CD8-positive, alpha-beta memory T cell (primary cell): ENCODE results near the gene GSTM2. TPM values are rescaled to one million over a fixed set of nuclear protein-coding genes. Genes with fewer than 3 reads are reported as not detected.

Experiments used
- CTCF ChIA-PET: fragments of 350-600 bp; sonication (Branson Sonifier 250); formaldehyde crosslinking; loops from one replicate; lab custom pipeline; 2021; ENCODE audit warnings: antibody characterized with exemption; lab: Charles Lee
- POLR2A ChIA-PET: fragments of 350-600 bp; sonication (Branson Sonifier 250); formaldehyde crosslinking; loops from one replicate; lab custom pipeline; 2021; ENCODE audit warnings: antibody characterized with exemption; lab: Charles Lee
- DNase-seq, 5 donors: peaks; one replicate each; pipeline versions ENCODE4 v3.0.0 to v3.0.0-alpha.2; 2020 to 2022; ENCODE audit warnings: mixed read lengths in 1 of 5
- H3K27ac ChIP-seq: one replicate; pipeline ENCODE4 v1.7.0; 2013; ENCODE audit warnings: low read depth, mild to moderate bottlenecking, low read length, moderate library complexity
- H3K27me3 ChIP-seq: 2 replicates; pipeline ENCODE4 v1.7.0; 2013; ENCODE audit warnings: low read length, mild to moderate bottlenecking; ENCODE audit not compliant: insufficient read depth, poor library complexity, severe bottlenecking
- H3K36me3 ChIP-seq: 2 replicates; pipeline ENCODE4 v1.7.0; 2013; ENCODE audit warnings: mild to moderate bottlenecking, low read length, moderate library complexity; ENCODE audit not compliant: insufficient read depth
- H3K4me1 ChIP-seq: 2 replicates; pipeline ENCODE4 v1.7.0; 2013; ENCODE audit warnings: mild to moderate bottlenecking, low read length, moderate library complexity; ENCODE audit not compliant: insufficient read depth
- H3K4me3 ChIP-seq: 2 replicates; pipeline ENCODE4 v1.7.0; 2013; ENCODE audit warnings: mild to moderate bottlenecking, low read length
- H3K9me3 ChIP-seq: 2 replicates; pipeline ENCODE4 v1.7.0; 2013; ENCODE audit warnings: mild to moderate bottlenecking, low read length
- H3K27ac Mint-ChIP-seq, 8 donors: one replicate each; pipeline ENCODE4 v1.8.0; 2020 to 2021; ENCODE audit warnings: mixed read lengths in 8 of 8, mild to moderate bottlenecking in 6 of 8, inconsistent platforms in 3 of 8, moderate library complexity in 3 of 8
- H3K27me3 Mint-ChIP-seq, 2 donors: one replicate each; pipeline ENCODE4 v1.8.0; 2020 to 2021; ENCODE audit warnings: mixed read lengths in 2 of 2, mild to moderate bottlenecking in 1 of 2, moderate library complexity in 1 of 2
- H3K36me3 Mint-ChIP-seq, 3 donors: one replicate each; pipeline ENCODE4 v1.8.0; 2020 to 2021; ENCODE audit warnings: mixed read lengths in 3 of 3, inconsistent platforms in 1 of 3, mild to moderate bottlenecking in 1 of 3
- H3K4me1 Mint-ChIP-seq, 3 donors: one replicate each; pipeline ENCODE4 v1.8.0; 2020 to 2021; ENCODE audit warnings: mixed read lengths in 3 of 3, inconsistent platforms in 1 of 3, mild to moderate bottlenecking in 1 of 3
- H3K4me3 Mint-ChIP-seq, 7 donors: one replicate each; pipeline ENCODE4 v1.8.0; 2020 to 2021; ENCODE audit warnings: mixed read lengths in 7 of 7, mild to moderate bottlenecking in 6 of 7, moderate library complexity in 4 of 7, inconsistent platforms in 2 of 7
- H3K9me3 Mint-ChIP-seq, 5 donors: one replicate each; pipeline ENCODE4 v1.8.0; 2020 to 2022; ENCODE audit warnings: mixed read lengths in 5 of 5, mild to moderate bottlenecking in 3 of 5, moderate library complexity in 2 of 5, inconsistent platforms in 1 of 5
- polyA plus RNA-seq: library from polyadenylated mRNA; unstranded; fragments of 300-500 nt; fragmentation: Illumina TruSeq; gene quantifications from one replicate; pipeline ENCODE4 v1.2.3, GENCODE V29; 2021
- total RNA-seq, 2 experiments: library from RNA; stranded (reverse); gene quantifications; one replicate each; pipeline ENCODE4 v1.2.3, GENCODE V29; 2021

The GSTM2 gene
- total and polyA plus RNA-seq, 3 experiments from 2014 or later = 2.6 to 3.1 (median 2.7) TPM

DNA sequence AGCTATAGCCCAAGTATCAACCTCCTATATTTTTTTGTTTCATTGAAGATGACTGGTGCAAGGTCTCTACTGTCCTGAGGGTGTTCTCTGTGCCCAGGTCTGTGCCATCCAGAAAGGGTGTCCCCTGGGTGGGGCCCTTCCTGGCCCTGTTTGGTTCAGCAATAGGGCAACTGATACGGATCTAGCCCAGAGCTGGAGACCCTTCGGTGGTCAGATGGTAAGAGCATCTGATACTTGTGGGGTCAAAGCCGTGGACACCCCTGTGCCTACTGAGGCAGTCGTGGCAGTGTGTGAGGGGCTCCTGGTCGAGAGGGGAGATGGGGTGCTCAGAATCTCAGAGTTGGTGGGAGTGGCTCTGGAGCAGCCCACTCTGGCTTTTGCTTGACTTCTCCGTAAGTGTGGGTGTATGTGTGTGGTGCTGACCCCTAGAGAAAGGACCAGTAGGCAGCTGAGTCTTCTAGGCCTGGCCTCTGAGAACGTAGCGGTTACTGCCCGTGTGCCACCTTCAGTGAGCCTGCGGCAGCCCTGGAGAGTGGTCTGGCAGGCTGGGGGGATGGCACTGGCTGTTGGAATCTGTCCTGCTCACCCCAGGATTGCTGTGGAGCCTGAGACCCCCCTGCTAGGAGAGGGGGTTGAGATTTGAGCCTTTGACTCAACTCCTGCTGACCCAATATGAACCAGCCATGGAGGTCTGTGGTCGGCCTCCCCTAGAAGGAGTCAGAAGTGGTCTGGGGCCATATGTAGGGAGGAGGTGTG lies 45.5 kb upstream of the GSTM2 start:
- H3K36me3 Mint-ChIP-seq = peaks cover 0 to 30% (median 0%) of the 10 kb centered on the region in 3 donors
- H3K4me1 ChIP-seq = peaks cover 50% of the 10 kb centered on the region
- peaks cover 50 to 66% (median 51%) of the 10 kb centered on the region in 3 donors for H3K4me1 Mint-ChIP-seq
- H3K27ac ChIP-seq = peak overlapping the region; percentile 91
- no peaks in the 10 kb centered on the region for H3K27me3 Mint-ChIP-seq
- peak overlapping the region; percentile 91 to 100 (median 97) for H3K4me3 Mint-ChIP-seq
- peak overlapping the region; percentile 88 to 99 (median 98) for H3K27ac Mint-ChIP-seq
- H3K4me3 ChIP-seq = peak overlapping the region; percentile 94
- H3K36me3 ChIP-seq = no peaks in the 10 kb centered on the region
- H3K27me3 ChIP-seq = no peaks in the 10 kb centered on the region
- H3K9me3 ChIP-seq = no peaks in the 10 kb centered on the region
- no peaks in the 10 kb centered on the region for H3K9me3 Mint-ChIP-seq
- ChIA-PET CTCF (interaction anchor here (1.2 to 8.9 kb wide), 4 partner anchors 8 to 130 kb away, joined by 3 to 52 read pairs (median 12); no protein-coding TSS in a partner anchor), POLR2A (interaction anchor here (1.6 kb wide), 1 partner anchor 73 kb away, joined by 4 read pairs; the partner anchor contains the start of gene GNAI3)
- DNase-seq = no peak

DNA sequence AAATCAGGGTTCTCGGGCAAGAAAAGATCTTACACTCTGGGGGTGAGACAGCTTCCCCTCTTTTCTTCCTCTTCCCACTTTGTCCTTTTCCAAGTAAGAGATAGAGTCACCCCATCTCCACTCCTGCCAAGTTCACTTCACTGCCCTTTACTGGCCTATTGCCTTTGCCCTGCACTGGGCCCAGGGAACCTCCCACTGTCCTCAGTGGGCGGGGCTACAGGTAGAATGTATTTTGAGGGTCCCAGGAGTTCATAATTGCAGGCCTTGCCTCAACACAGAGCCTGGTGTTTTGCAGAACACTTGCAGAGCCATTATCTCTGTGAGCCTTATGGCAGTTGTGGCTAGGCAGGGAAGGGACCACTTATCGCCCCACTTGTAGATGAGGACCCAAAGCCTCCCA lies 45.0 kb upstream of the GSTM2 start:
- POLR2A ChIA-PET = interaction anchor here (1.6 kb wide), 1 partner anchor 74 kb away, joined by 4 read pairs; the partner anchor contains the start of gene GNAI3
- H3K27me3 Mint-ChIP-seq = no peaks in the 10 kb centered on the region
- Histone ChIP-seq H3K27ac (no peak overlapping the region), H3K36me3 (peaks cover 3% of the 10 kb centered on the region), H3K27me3 (no peaks in the 10 kb centered on the region), H3K9me3 (no peaks in the 10 kb centered on the region), H3K4me1 (peaks cover 50% of the 10 kb centered on the region), H3K4me3 (peak overlapping the region; percentile 36)
- no peaks in the 10 kb centered on the region for H3K9me3 Mint-ChIP-seq
- H3K4me1 Mint-ChIP-seq = peaks cover 46 to 62% (median 48%) of the 10 kb centered on the region in 3 donors
- peak overlapping the region; percentile 70 to 99 (median 96) for H3K4me3 Mint-ChIP-seq
- H3K36me3 Mint-ChIP-seq = peaks cover 0 to 36% (median 0%) of the 10 kb centered on the region in 3 donors
- no peak for DNase-seq
- CTCF ChIA-PET = interaction anchor here (8.9 kb wide), 1 partner anchor 17 kb away, joined by 52 read pairs; no protein-coding TSS in a partner anchor
- H3K27ac Mint-ChIP-seq = peak overlapping the region; percentile 29 to 99 (median 98)

DNA sequence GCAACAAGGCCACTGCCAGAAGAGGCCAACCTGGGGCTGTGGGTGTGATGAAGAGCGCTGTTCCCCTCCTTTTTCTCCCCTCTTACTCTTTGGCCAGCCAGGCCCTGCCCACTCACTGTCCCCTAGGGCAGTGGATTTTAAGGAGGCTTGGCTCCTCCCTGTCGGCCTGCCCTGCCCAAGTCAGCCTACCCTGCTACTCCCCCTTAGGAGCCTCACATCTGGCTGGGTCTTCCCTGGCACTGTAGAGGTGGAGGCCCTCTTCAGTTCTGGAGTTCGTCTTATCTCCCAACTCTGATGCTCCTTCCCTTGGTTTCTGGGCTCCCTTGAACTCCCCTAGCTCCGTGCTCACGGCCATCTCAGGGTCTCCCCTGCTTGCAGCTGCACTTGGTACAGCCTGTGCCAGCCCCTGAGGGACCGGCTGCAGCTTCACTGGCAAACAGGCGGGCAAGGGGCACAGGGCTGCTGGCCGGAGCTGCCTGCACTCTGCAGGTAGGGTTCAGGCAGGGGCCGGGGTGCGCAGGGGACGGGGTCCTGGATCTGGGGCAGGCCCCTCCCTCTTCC lies 44.2 kb upstream of the GSTM2 start:
- Mint-ChIP-seq H3K27me3 (no peaks in the 10 kb centered on the region), H3K36me3 (peaks cover 0 to 44% (median 0%) of the 10 kb centered on the region in 3 donors), H3K9me3 (no peaks in the 10 kb centered on the region), H3K27ac (peak overlapping the region; percentile 33 to 99 (median 94)), H3K4me3 (peak overlapping the region in 5 of 7 donors; percentile 39 to 91 (median 52)), H3K4me1 (peaks cover 43 to 58% (median 45%) of the 10 kb centered on the region in 3 donors)
- POLR2A ChIA-PET = interaction anchor here (1.4 kb wide), 1 partner anchor 75 kb away, joined by 4 read pairs; the partner anchor contains the start of gene GNAI3
- peaks cover 50% of the 10 kb centered on the region for H3K4me1 ChIP-seq
- CTCF ChIA-PET = interaction anchor here (0.7 to 8.9 kb wide), 6 partner anchors 14 to 361 kb away, joined by 3 to 52 read pairs (median 4); partner anchors contain the start of gene AHCYL1
- H3K27ac ChIP-seq = no peak overlapping the region
- DNase-seq = no peak
- no peaks in the 10 kb centered on the region for H3K27me3 ChIP-seq
- peak overlapping the region; percentile 36 for H3K4me3 ChIP-seq
- no peaks in the 10 kb centered on the region for H3K9me3 ChIP-seq
- H3K36me3 ChIP-seq = peaks cover 9% of the 10 kb centered on the region

DNA sequence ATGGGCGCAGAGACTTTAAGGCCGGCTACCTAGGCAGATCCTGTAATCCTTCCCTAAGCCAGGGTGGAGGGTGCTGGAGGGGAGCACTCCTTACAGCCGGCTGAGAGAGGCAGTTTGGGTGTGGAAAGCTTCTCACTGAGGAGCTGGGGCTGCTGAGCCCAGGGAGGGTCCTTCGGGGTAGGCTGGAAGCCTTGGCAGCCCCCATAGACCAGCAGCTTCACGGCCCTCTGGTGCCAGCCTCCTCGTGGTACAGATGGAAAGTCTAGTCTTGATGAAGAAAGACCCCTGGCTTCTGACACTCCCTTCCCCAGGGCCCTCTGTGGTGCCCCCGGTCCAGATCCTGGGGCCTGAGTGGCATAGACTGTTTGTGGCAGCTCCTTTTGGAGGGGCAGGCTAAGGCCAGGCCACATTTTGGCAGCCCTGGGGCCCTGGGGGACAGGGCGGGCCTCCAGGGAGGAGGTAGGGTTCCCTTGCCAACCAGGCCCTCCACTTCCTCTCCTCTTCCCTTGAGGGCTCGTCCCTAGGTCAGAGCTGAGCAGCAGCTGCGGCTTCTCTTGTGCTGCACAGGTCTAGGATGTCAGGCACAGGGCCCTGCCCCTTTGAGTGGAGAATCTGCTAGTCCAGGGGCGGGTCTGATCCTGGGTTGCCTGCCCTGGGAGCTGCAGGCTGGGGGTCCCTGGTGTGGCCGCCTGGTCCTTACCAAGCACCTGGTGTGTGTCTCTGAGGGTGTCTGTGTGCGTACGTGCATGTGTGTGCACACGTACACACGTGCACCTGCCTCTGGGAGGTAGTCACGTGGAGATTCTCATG lies 43.5 kb upstream of the GSTM2 start:
- Histone ChIP-seq H3K4me1 (peaks cover 43% of the 10 kb centered on the region), H3K4me3 (no peak overlapping the region), H3K27ac (no peak overlapping the region), H3K9me3 (no peaks in the 10 kb centered on the region), H3K36me3 (peaks cover 13% of the 10 kb centered on the region), H3K27me3 (no peaks in the 10 kb centered on the region)
- Mint-ChIP-seq H3K36me3 (peaks cover 1 to 51% (median 1%) of the 10 kb centered on the region in 3 donors), H3K4me3 (peak overlapping the region in 3 of 7 donors; percentile 52 to 77 (median 67)), H3K27ac (peak overlapping the region; percentile 26 to 91 (median 70)), H3K4me1 (peaks cover 36 to 51% (median 39%) of the 10 kb centered on the region in 3 donors), H3K9me3 (no peaks in the 10 kb centered on the region), H3K27me3 (no peaks in the 10 kb centered on the region)
- CTCF ChIA-PET = interaction anchor here (0.7 to 8.9 kb wide), 7 partner anchors 13 to 361 kb away, joined by 3 to 52 read pairs (median 4); partner anchors contain the start of gene AHCYL1
- DNase-seq = peak in 1 of 5 donors; percentile 27
- POLR2A ChIA-PET = interaction anchor here (1.4 kb wide), 1 partner anchor 76 kb away, joined by 4 read pairs; the partner anchor contains the start of gene GNAI3

- Mint-ChIP-seq H3K4me3 (no peak overlapping the region), H3K27ac (peak overlapping the region in 5 of 8 donors; percentile 7 to 91 (median 68)), H3K27me3 (no peaks in the 10 kb centered on the region), H3K9me3 (no peaks in the 10 kb centered on the region), H3K4me1 (peaks cover 32 to 45% (median 37%) of the 10 kb centered on the region in 3 donors), H3K36me3 (peaks cover 3 to 54% (median 6%) of the 10 kb centered on the region in 3 donors)
- Histone ChIP-seq H3K9me3 (no peaks in the 10 kb centered on the region), H3K27me3 (no peaks in the 10 kb centered on the region), H3K27ac (no peak overlapping the region), H3K36me3 (peaks cover 19% of the 10 kb centered on the region), H3K4me1 (peaks cover 38% of the 10 kb centered on the region), H3K4me3 (no peak overlapping the region)
- CTCF ChIA-PET = interaction anchor here (1.1 to 8.9 kb wide), 5 partner anchors 15 to 360 kb away, joined by 3 to 52 read pairs (median 4); partner anchors contain the start of gene AHCYL1
- DNase-seq = no peak
- POLR2A ChIA-PET = interaction anchor here (1.4 kb wide), 1 partner anchor 76 kb away, joined by 4 read pairs; the partner anchor contains the start of gene GNAI3
Measured at GRCh38 chr1:109625176-109625575, 42.7 kb upstream of the GSTM2 start.

- peaks cover 35% of the 10 kb centered on the region for H3K4me1 ChIP-seq
- Mint-ChIP-seq H3K27me3 (no peaks in the 10 kb centered on the region), H3K9me3 (no peaks in the 10 kb centered on the region), H3K4me3 (peak overlapping the region in 1 of 7 donors; percentile 16), H3K4me1 (peaks cover 32 to 40% (median 32%) of the 10 kb centered on the region in 3 donors), H3K27ac (peak overlapping the region in 7 of 8 donors; percentile 7 to 91 (median 47)), H3K36me3 (peaks cover 3 to 53% (median 6%) of the 10 kb centered on the region in 3 donors)
- no peak for DNase-seq
- H3K36me3 ChIP-seq = peaks cover 22% of the 10 kb centered on the region
- no peak overlapping the region for H3K4me3 ChIP-seq
- no peak overlapping the region for H3K27ac ChIP-seq
- no peaks in the 10 kb centered on the region for H3K27me3 ChIP-seq
- ChIA-PET POLR2A (no interaction called here), CTCF (interaction anchor here (1.3 to 8.9 kb wide), 3 partner anchors 11 to 80 kb away, joined by 3 to 52 read pairs (median 5); no protein-coding TSS in a partner anchor)
- H3K9me3 ChIP-seq = no peaks in the 10 kb centered on the region
Measured at GRCh38 chr1:109625601-109626560, 42.0 kb upstream of the GSTM2 start.
